CD4-positive, alpha-beta T cell treated with Interleukin-15 for 4 hours (primary cell): ENCODE results near the gene FAM219A.
"Not testable (repeated sequence)": the region's sequence is repeated elsewhere in the genome, so short reads cannot be mapped to it uniquely, and the experiment has no call there.

ENCODE experiments used
- DNase-seq: peaks from one replicate; pipeline ENCODE4 v3.0.0-alpha.2; 2020; ENCODE audit warnings: low spot score

Gene FAM219A

GRCh38 chr9:34376596-34377403 is 81.6 kb downstream of the FAM219A start, which contains the start of gene MYORG:
TSS of gene MYORG (minus strand) at chr9:34376898. CDS start at chr9:34372943, 3,955 bp downstream.
- DNase-seq = peak; percentile 99

GRCh38 chr9:34375901-34376595 is 82.3 kb downstream of the FAM219A start:
- peak; percentile 51 for DNase-seq

DNA sequence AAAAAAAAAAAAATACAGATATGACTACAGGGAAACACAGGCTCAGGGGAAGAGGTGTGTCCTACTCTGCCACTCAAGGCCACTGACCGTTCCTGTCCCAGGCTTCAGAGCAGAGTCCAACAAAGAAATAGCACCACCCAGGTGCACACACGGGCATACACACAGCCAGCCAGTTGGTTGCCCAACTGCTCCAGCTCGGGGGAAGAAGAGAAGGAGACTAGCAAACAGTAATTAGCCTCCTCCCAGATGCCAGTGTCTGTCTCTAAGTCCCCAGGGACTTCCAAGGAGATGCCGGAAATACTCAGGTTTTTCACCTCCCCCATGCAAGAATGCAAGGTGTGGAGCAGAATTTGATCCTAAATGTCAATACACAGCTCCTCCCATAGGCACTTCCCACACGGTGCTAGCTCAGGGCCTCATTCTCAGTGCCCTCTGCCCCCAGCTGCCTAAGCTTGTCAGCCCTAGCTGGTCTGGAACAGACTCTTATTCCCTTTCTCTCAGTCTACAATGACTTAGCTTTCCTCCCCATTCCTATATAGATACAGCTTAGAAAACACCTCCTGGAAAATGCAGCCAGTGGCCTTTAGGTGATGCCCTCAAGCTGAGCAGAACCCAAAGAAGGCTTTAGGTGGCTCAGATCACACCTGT is 83.3 kb downstream of the FAM219A start:
- no peak for DNase-seq

- DNase-seq = no peak
Measured at GRCh38 chr9:34374339-34374738, 84.0 kb downstream of the FAM219A start.

DNA sequence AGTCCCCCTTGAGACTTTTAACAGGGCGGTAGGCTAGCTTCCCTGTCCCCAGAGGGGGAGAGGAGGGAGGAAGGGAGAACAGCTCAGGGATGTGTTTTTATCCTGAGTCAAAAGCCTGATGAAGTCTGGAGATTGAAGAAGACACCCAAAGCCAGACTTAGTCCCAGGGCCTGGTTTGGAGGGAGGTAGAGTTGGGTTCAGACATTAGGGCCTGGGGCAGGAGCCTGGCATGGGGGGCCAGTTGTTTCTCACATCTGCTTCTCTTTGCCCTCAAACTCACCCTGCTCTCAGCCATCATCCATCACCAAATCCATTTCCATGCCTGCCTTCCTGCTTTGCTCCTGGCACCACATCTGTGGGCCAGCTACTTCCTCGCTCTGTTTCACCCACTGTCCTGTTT is 84.6 kb downstream of the FAM219A start:
- no peak for DNase-seq

GRCh38 chr9:34372467-34373011 is 85.8 kb downstream of the FAM219A start:
- DNase-seq = no peak

DNA sequence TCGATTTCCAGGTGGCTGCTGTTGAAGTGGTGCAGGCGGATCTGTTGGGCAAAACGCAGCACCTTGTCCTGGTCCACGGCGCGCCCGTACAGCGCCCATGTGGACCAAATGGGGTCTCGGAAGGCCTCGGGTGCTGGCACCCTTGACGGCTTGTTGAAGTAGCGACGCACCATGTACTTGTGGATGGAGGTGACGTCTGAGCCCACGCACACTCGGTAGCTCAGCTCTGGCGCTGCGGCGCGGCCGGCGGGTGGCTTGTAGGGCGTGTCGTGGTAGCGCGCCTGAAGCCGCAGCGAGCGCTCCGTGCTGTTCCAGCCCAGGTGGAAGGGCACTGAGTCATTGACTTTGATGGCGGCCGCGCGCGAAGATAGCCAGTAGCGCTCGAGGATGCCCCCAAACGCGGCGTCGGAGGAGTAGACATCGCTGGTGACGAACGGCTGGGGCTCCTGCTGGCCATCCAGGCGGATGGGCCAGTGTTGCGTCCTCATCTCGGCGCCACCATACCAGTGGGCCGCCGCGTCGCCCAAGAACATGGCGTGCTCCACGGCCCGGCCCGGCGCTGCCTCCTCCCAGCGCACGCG is 86.4 kb downstream of the FAM219A start:
- DNase-seq = no peak

GRCh38 chr9:34370970-34371880 is 87.1 kb downstream of the FAM219A start:
- DNase-seq = peak; percentile 9

- no peak for DNase-seq
Measured at GRCh38 chr9:34370335-34370969, 87.9 kb downstream of the FAM219A start.

GRCh38 chr9:34369636-34370035 is 88.7 kb downstream of the FAM219A start:
- DNase-seq = no peak

DNA sequence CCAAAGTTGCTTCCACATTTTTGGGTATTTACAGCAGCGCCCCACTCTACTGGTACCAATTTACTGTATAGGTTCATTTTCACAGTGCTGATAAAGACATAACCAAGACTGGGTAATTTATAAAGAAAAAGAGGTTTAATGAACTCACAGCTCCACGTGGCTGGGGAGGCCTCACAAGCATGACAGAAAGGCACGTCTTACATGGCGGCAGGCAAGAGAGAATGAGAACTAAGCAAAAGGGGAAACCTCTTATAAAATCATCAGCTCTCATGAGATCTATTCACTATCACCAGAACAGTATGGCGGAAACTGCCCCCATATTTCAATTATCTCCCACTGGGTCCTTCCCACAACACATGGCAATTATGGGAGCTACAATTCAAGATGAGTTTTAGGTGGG is 89.6 kb downstream of the FAM219A start:
- not testable (repeated sequence) for DNase-seq

- DNase-seq = not testable (repeated sequence)
Measured at GRCh38 chr9:34367751-34368410, 90.5 kb downstream of the FAM219A start.

- DNase-seq = no peak
Measured at GRCh38 chr9:34366365-34366764, 92.0 kb downstream of the FAM219A start.

DNA sequence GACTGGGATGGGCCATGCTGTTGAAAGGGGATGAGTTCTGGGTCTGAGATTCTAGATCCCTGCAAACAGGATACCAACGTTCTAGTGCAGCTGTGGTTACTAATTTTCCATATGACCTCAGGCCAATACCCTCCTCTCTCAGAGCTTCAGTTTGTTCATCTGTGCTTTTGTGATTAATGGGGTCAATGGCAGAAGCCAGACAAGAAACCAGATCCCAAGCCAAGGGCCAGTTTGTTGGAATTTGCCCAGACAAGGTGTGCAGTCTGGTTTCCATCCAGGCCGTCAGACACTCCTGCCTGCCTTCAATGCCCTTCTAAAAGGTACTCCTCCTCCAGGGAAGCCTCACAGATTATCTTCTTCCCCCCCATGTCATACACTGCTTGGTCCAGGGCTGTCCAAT is 93.1 kb downstream of the FAM219A start:
- DNase-seq = no peak

- DNase-seq = no peak
Measured at GRCh38 chr9:34363619-34364351, 94.6 kb downstream of the FAM219A start.

DNA sequence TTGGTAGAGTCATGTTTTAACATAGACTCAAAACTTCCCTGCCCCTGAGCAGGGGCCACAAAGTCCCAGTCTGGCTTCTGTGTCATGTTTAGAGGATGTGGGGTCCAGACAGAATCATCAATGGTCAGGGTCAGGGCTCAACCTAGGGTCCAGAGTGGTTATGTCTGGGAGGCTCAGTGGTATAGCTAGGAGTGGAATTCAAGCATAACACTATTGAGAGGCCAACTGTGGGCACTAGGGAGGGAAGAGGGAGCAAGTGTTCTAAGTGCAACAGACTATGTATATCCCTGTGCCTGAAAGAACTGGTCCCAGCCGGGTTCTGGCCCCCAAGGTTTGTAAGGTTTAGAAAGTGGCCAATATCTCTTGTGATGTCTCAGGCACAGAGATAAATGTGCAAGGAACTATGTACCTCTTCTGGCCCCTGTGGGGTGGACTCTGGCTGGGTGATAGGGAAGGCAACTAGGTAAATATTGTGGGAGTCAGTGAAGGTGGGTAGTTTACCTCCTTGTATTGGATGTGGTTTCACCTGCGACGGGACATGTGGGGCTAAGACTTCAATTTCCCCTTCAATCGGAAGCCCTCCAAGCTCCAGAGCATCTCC is 95.7 kb downstream of the FAM219A start:
- DNase-seq = no peak

DNA sequence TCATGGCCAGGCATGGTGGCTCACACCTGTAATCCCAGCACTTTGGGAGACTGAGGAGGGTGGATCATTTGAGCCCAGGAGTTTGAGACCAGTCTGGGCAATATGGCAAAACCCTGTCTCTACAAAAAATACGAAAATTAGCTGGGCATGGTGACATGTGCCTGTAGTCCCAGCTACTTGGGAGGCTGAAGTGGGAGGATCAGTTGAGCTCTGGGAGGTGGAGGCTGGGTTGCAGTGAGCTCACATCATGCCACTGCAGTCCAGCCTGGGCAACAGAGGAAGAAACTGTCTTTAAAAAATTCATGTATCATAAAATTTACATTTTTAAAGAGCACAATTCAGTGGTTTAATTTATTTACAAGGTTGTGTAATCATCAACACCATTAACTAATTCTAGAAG is 105.4 kb downstream of the FAM219A start:
- DNase-seq = not testable (repeated sequence)

DNA sequence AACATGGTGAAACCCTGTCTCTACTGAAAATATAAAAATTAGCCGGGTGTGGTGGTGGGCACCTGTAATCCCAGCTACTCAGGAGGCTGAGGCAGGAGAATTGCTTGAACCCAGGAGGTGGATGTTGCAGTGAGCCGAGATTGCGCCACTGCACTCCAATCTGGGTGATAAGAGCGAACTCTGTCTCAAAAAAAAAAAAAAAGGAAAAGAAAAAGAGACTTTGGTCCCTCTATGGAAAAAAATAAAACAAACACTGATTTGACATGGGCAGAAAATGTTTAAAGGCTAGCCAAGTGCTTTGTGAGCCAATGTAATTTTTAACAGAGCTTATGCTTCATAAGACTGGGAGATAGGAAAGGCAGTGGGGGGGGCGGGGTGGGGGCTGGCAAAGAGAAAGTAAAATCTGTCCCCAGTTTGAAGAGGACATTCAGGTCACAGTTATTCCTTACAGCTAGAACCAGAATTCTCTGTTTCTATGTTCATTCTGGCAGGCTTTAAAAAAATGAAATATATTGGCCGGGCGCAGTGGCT is 106.2 kb downstream of the FAM219A start:
- DNase-seq = not testable (repeated sequence)

DNA sequence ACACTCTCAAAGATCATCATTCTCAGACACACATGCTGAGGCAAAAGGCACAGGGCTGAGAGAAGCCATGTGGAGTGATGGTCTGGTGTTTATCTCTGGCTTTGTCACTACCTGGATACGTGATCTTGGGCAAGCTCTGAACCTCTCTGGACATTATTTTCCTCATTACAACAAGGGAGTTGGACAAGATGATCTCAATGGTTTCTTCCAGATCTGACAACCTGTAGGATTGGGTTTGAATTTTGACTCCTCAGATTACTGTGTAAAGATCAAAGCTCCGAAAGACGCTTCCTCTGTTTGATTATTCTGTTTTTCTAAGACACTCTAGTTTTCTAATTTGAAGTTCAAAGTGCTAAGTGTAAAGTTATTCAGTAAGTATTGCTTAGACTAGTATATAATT is 109.0 kb downstream of the FAM219A start:
- DNase-seq = no peak
